KBM-7 (cell line): ENCODE data around the gene FGF22.

Source experiments
- DNase-seq: peaks from one replicate; pipeline ENCODE4 v3.0.0-alpha.2; 2015
- in situ Hi-C: fragments of 300-500 bp; cut with MboI; formaldehyde crosslinking; loops from 2 replicates; pipeline ENCODE4 v1.14.3; 2020; ENCODE audit warnings: low sequenced_read_pairs, low pct_unique_long_range_greater_than_20kb, mixed read lengths

Gene FGF22

DNA sequence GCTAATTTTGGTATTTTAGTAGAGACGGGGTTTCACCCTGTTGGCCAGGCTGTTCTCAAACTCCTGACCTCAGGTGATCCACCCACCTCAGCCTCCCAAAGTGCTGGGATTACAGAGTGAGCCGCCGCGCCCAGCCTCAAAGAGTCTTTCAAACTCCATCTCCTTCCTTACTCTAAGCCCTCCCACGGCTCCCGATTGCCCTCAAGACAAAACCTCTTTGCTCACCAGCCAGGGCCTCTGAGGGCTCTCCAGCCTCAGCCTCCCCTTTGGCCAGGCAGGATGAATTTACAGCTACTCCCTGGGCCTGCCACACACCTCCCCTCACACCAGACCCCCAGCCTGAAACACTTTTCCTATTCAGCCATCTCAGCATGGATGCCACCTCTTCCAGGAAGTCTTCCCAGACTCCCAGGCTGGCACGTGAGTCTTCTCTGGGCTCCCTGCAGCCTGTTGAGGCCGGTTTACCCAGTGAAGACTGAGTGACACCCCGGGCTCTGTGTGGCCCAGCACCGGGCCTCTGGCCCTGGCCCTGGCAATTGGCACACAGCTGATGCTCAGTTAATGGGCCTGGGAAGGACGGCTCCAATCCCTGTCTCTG is 48.0 kb downstream of the FGF22 start:
- no peak for DNase-seq
- in situ Hi-C loops: no loop called here

DNA sequence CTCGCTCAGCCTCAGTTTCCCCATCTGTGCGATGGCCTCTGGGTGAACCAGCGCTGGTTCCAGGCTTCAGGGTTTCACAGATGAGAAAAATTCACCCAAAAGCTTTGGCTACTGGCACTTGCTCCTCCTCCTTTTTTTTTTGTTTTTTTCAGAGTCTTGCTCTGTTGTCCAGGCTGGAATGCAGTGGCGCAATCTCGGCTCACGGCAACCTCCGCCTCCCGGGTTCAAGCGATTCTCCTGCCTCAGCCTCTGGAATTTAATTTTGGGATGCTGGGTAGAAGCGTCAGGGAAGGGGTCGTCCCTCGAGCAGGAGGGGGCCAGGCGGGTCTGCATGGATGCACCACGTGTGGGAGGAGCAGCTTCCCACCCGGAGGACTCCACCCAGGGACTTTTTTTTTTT is 48.5 kb downstream of the FGF22 start:
- no peak for DNase-seq
- in situ Hi-C loops: no loop called here

DNA sequence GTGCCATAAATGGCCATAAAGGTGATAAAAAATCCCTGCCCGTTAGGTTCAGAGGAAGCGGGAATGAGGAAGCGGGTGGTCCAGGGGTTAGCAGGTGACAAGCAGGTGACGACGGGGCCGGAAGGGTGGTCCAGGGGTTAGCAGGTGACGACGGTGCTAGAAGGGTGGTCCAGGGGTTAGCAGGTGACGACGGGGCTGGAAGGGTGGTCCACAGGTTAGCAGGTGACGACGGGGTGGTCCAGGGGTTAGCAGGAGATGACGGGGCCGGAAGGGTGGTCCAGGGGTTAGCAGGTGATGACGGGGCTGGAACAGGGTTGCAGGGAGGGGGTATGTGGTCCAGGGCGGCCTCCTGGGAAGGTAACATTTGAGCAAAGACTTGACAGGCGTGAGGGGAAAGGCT is 49.3 kb downstream of the FGF22 start:
- no peak for DNase-seq
- in situ Hi-C loops: no loop called here

DNA sequence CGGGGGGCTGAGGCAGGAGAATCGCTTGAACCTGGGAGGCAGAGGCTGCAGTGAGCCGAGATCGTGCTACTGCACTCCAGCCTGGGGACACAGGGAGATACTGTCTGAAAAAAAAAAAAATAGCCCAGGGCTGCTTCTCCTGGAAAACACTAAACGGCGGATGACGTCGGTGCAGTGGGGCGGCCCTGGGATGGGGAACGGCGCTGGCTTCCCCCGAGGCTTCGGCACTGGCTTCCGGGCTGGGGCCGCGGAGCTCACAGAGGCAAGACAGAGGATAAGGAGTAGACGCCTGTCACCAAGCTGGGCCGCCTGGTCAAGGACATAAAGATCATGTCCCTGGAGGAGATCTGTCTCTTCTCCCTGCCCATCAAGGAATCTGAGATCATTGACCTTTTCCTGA is 50.5 kb downstream of the FGF22 start:
- in situ Hi-C loops: no loop called here
- DNase-seq: no peak
